HEK293T (cell line): ENCODE measurements around the gene ACBD6.

ENCODE experiments used
- ARNT ChIP-seq: fragments of 450-650 bp; IDR thresholded peaks from 2 replicates; pipeline ENCODE4 v1.6.1; 2017; ENCODE audit warnings: mild to moderate bottlenecking
- ELF4 ChIP-seq: fragments of 450-650 bp; IDR thresholded peaks from 2 replicates; pipeline ENCODE4 v1.6.1; 2017; ENCODE audit warnings: antibody characterized with exemption
- FOXA1 ChIP-seq: fragments of 450-650 bp; IDR thresholded peaks from 2 replicates; pipeline ENCODE4 v1.6.1; 2016; ENCODE audit warnings: mild to moderate bottlenecking
- FOXM1 ChIP-seq: fragments of 450-650 bp; IDR thresholded peaks from 2 replicates; pipeline ENCODE4 v1.6.1; 2017; ENCODE audit warnings: mild to moderate bottlenecking, borderline replicate concordance
- L3MBTL2 ChIP-seq: fragments of 450-650 bp; conservative IDR thresholded peaks from 2 replicates; pipeline ENCODE4 v1.6.1; 2016; ENCODE audit warnings: mild to moderate bottlenecking
- SUZ12 ChIP-seq: fragments of 450-650 bp; IDR thresholded peaks from 2 replicates; pipeline ENCODE4 v1.6.1; 2016; ENCODE audit warnings: mild to moderate bottlenecking
- ZNF384 ChIP-seq: fragments of 450-650 bp; IDR thresholded peaks from 2 replicates; pipeline ENCODE4 v1.6.1; 2016
- TF ChIP-seq, protein P1 (sequence below): fragments of 450-650 bp; IDR thresholded peaks from 2 replicates; pipeline ENCODE4 v1.6.1; 2016

DNA sequence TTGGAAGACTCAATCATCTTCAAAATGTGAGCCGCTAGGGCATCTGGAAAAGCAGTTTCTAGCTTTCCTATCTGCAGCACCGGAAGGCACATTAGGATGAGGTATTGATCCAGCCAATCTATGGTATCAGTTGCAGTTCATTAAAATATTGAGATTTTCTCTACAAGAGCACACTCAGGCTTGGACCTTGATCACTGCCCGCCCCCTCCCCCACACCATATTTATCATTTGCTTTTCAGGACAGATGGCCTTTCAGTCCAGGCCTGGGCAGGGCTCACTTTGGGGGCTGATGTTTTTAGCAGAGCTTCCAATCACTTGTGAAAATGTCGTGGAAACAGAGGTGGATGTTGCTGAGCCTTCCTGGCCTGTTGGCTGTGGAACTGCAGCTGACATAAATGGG lies 254.8 kb downstream of the ACBD6 start:
- no peak for TF ChIP-seq ARNT
- no peak for TF ChIP-seq L3MBTL2
- no peak for TF ChIP-seq SUZ12
- TF ChIP-seq ZNF384: no peak
- TF ChIP-seq FOXA1: no peak
- TF ChIP-seq FOXM1: no peak
- TF ChIP-seq, protein P1, sequence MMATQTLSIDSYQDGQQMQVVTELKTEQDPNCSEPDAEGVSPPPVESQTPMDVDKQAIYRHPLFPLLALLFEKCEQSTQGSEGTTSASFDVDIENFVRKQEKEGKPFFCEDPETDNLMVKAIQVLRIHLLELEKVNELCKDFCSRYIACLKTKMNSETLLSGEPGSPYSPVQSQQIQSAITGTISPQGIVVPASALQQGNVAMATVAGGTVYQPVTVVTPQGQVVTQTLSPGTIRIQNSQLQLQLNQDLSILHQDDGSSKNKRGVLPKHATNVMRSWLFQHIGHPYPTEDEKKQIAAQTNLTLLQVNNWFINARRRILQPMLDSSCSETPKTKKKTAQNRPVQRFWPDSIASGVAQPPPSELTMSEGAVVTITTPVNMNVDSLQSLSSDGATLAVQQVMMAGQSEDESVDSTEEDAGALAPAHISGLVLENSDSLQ: no peak
- no peak for TF ChIP-seq ELF4
